IMR-90 (cell line): ENCODE data around the gene SLC16A9. TPM values are rescaled to one million over a fixed set of nuclear protein-coding genes. Genes with fewer than 3 reads are reported as not detected.

Source experiments
- ATAC-seq: fragments of 200-7000 bp; cut with Tn5 transposase; 2 replicates; pipeline ENCODE4 v1.9.1; 2020; ENCODE audit warnings: low read depth, mild to moderate bottlenecking, moderate library complexity
- BruUV-seq: library from RNA; stranded (reverse); fragments of 400-500 nt; replicated peaks from 2 replicates; lab custom pipeline; 2021; lab: Mats Ljungman, UMichigan
- CTCF ChIA-PET: fragments of 300-600 bp; formaldehyde crosslinking; extraction: SDS; loops from one replicate; lab custom pipeline; 2021; ENCODE audit warnings: antibody characterized with exemption; lab: Yijun Ruan, JAX
- POLR2A ChIA-PET: fragments of 300-600 bp; sonication (Branson Sonifier 250); formaldehyde crosslinking; loops from one replicate; lab custom pipeline; 2022; ENCODE audit warnings: antibody characterized with exemption; ENCODE audit not compliant: unreplicated experiment; lab: Charles Lee
- DNase-seq: peaks from one replicate; pipeline ENCODE4 v3.0.0; 2013
- H2AFZ ChIP-seq: replicated peaks from 2 replicates; pipeline ENCODE3; 2013; ENCODE audit warnings: low read length, mild to moderate bottlenecking; ENCODE audit not compliant: poor library complexity
- H2AK5ac ChIP-seq: 2 replicates; pipeline ENCODE4 v1.6.1; 2013; ENCODE audit warnings: low read depth, low read length, inconsistent platforms
- H2AK9ac ChIP-seq: replicated peaks from 2 replicates; pipeline ENCODE3; 2013; ENCODE audit warnings: mild to moderate bottlenecking, low read depth, low read length, moderate library complexity; ENCODE audit not compliant: poor library complexity
- H2BK120ac ChIP-seq: 2 replicates; pipeline ENCODE4 v1.6.1; 2013; ENCODE audit warnings: low read depth, low read length, inconsistent platforms
- H2BK15ac ChIP-seq: 3 replicates; pipeline ENCODE4 v1.6.1; 2013; ENCODE audit warnings: low read depth, low read length, inconsistent platforms
- H2BK20ac ChIP-seq: 2 replicates; pipeline ENCODE4 v1.6.1; 2013; ENCODE audit warnings: low read depth, mild to moderate bottlenecking, inconsistent platforms, low read length, moderate library complexity
- H2BK5ac ChIP-seq: 2 replicates; pipeline ENCODE4 v1.6.1; 2013; ENCODE audit warnings: mild to moderate bottlenecking, low read depth, low read length, inconsistent platforms; ENCODE audit not compliant: poor library complexity, severe bottlenecking
- H3K14ac ChIP-seq: replicated peaks from 2 replicates; pipeline ENCODE4 v1.6.1; 2013; ENCODE audit warnings: low read depth, low read length, inconsistent platforms
- H3K18ac ChIP-seq: 2 replicates; pipeline ENCODE4 v1.6.1; 2013; ENCODE audit warnings: low read depth, low read length, control low read depth
- H3K23ac ChIP-seq: 2 replicates; pipeline ENCODE4 v1.6.1; 2013; ENCODE audit warnings: low read depth, low read length, inconsistent platforms
- H3K27ac ChIP-seq: 2 replicates; pipeline ENCODE4 v1.5.1; 2013; ENCODE audit warnings: mild to moderate bottlenecking, control low read depth, low read length; ENCODE audit not compliant: insufficient read depth
- H3K27me3 ChIP-seq: 2 replicates; pipeline ENCODE4 v1.6.1; 2013; ENCODE audit warnings: low read length; ENCODE audit not compliant: control insufficient read depth, insufficient read depth
- H3K36me3 ChIP-seq: 2 replicates; pipeline ENCODE4 v1.6.1; 2013; ENCODE audit warnings: low read length, mixed read lengths; ENCODE audit not compliant: control insufficient read depth, insufficient read depth
- H3K4ac ChIP-seq: 2 replicates; pipeline ENCODE4 v1.6.1; 2013; ENCODE audit warnings: low read depth, low read length, inconsistent platforms
- H3K4me1 ChIP-seq: 2 replicates; pipeline ENCODE4 v1.6.1; 2013; ENCODE audit warnings: low read length, mixed read lengths; ENCODE audit not compliant: control insufficient read depth, insufficient read depth
- H3K4me2 ChIP-seq: 2 replicates; pipeline ENCODE4 v1.6.1; 2013; ENCODE audit warnings: low read depth, mild to moderate bottlenecking, control low read depth, low read length, moderate library complexity
- H3K4me3 ChIP-seq: 2 replicates; pipeline ENCODE4 v1.5.1; 2013; ENCODE audit warnings: low read depth, mild to moderate bottlenecking, control low read depth, low read length, moderate library complexity; ENCODE audit not compliant: insufficient read depth
- H3K56ac ChIP-seq: 2 replicates; pipeline ENCODE4 v1.6.1; 2013; ENCODE audit warnings: low read length, inconsistent platforms; ENCODE audit not compliant: insufficient read depth; ENCODE audit errors: extremely low read depth
- H3K79me1 ChIP-seq, 2 experiments: 2 replicates each; pipeline ENCODE4 v1.6.1; 2013; ENCODE audit warnings: low read length in 2 of 2, inconsistent platforms in 1 of 2, low read depth in 1 of 2
- H3K9ac ChIP-seq: 2 replicates; pipeline ENCODE4 v1.6.1; 2013; ENCODE audit warnings: low read depth, low read length, control low read depth
- H3K9me1 ChIP-seq: 2 replicates; pipeline ENCODE4 v1.6.1; 2013; ENCODE audit warnings: low read length, inconsistent platforms; ENCODE audit not compliant: insufficient read depth
- H3K9me3 ChIP-seq: 2 replicates; pipeline ENCODE4 v1.6.1; 2013; ENCODE audit warnings: low read length; ENCODE audit not compliant: control insufficient read depth, insufficient read depth
- H4K20me1 ChIP-seq: 2 replicates; pipeline ENCODE4 v1.6.1; 2013; ENCODE audit warnings: low read length, inconsistent platforms; ENCODE audit not compliant: insufficient read depth
- H4K5ac ChIP-seq: 2 replicates; pipeline ENCODE4 v1.6.1; 2013; ENCODE audit warnings: mild to moderate bottlenecking, low read depth, low read length, control low read depth
- H4K8ac ChIP-seq, 2 experiments: 2 replicates each; pipeline ENCODE4 v1.6.1; 2013; ENCODE audit warnings: low read depth in 2 of 2, low read length in 2 of 2, control low read depth in 1 of 2, inconsistent platforms in 1 of 2
- H4K91ac ChIP-seq: 2 replicates; pipeline ENCODE4 v1.6.1; 2013; ENCODE audit warnings: low read depth, low read length, inconsistent platforms; ENCODE audit not compliant: insufficient read depth
- BHLHE40 ChIP-seq: fragments of 150-350 bp; IDR thresholded peaks from 2 replicates; pipeline ENCODE4 v1.6.1; 2016; ENCODE audit warnings: mild to moderate bottlenecking, low read depth, low read length
- CEBPB ChIP-seq: IDR thresholded peaks from 2 replicates; pipeline ENCODE4 v1.6.1; 2012; ENCODE audit warnings: low read depth, low read length, improper control_type of control experiment
- CHD1 ChIP-seq: IDR thresholded peaks from 2 replicates; pipeline ENCODE4 v1.6.1; 2012; ENCODE audit warnings: low read depth, low read length, improper control_type of control experiment
- CTCF ChIP-seq: conservative IDR thresholded peaks from 2 replicates; pipeline ENCODE4 v1.5.1; 2012; ENCODE audit warnings: mild to moderate bottlenecking, low read depth, low read length, improper control_type of control experiment
- ELK1 ChIP-seq: fragments of 150-350 bp; IDR thresholded peaks from 2 replicates; pipeline ENCODE4 v1.6.1; 2016; ENCODE audit warnings: low read depth, mild to moderate bottlenecking, low read length, moderate library complexity, borderline replicate concordance
- FOS ChIP-seq: fragments of 150-350 bp; IDR thresholded peaks from 2 replicates; pipeline ENCODE4 v1.6.1; 2016; ENCODE audit warnings: low read depth, low read length
- MAFK ChIP-seq: IDR thresholded peaks from 2 replicates; pipeline ENCODE4 v1.6.1; 2012; ENCODE audit warnings: low read depth, low read length, improper control_type of control experiment
- MAZ ChIP-seq: IDR thresholded peaks from 2 replicates; pipeline ENCODE4 v1.6.1; 2012; ENCODE audit warnings: low read depth, mild to moderate bottlenecking, low read length, improper control_type of control experiment, moderate library complexity, borderline replicate concordance
- NFE2L2 ChIP-seq: fragments of 150-350 bp; IDR thresholded peaks from 2 replicates; pipeline ENCODE4 v1.6.1; 2016; ENCODE audit warnings: low read depth, mild to moderate bottlenecking, low read length
- POLR2A ChIP-seq: IDR thresholded peaks from 2 replicates; pipeline ENCODE4 v1.6.1; 2012; ENCODE audit warnings: mild to moderate bottlenecking, low read depth, low read length
- RAD21 ChIP-seq: IDR thresholded peaks from 2 replicates; pipeline ENCODE4 v1.6.1; 2012; ENCODE audit warnings: low read length, improper control_type of control experiment
- RFX5 ChIP-seq: IDR thresholded peaks from 2 replicates; pipeline ENCODE4 v1.8.0; 2012; ENCODE audit warnings: low read depth, mild to moderate bottlenecking, low read length, moderate library complexity
- SMC3 ChIP-seq: fragments of 150-350 bp; IDR thresholded peaks from 2 replicates; pipeline ENCODE4 v1.6.1; 2016; ENCODE audit warnings: low read depth, mild to moderate bottlenecking, antibody characterized with exemption, low read length, moderate library complexity
- USF2 ChIP-seq: fragments of 150-350 bp; IDR thresholded peaks from 2 replicates; pipeline ENCODE4 v1.6.1; 2017; ENCODE audit warnings: mild to moderate bottlenecking, antibody characterized with exemption, low read length, low read depth
- dilution Hi-C: fragments of 300-500 bp; cut with HindIII; formaldehyde crosslinking; loops from one replicate; pipeline ENCODE4 v1.14.3; 2018; ENCODE audit warnings: low sequenced_read_pairs; ENCODE audit not compliant: unreplicated experiment
- in situ Hi-C: fragments of 300-500 bp; cut with MboI; formaldehyde crosslinking; loops from 3 replicates; pipeline ENCODE4 v1.14.3; 2019; ENCODE audit warnings: low sequenced_read_pairs, inconsistent platforms, mixed read lengths
- intact Hi-C: fragments of 100-400 bp; cut with micrococcal nuclease; formaldehyde crosslinking; loops from 2 replicates; pipeline ENCODE4 v1.10.0; 2022
- polyA plus RNA-seq, 3 experiments: library from polyadenylated mRNA; depleted of rRNA; stranded (reverse); fragments of >200 nt; gene quantifications; 2 replicates each; pipeline ENCODE4 v1.2.3, GENCODE V29; 2012; ENCODE audit warnings: low replicate concordance in 1 of 3
- total RNA-seq: library from RNA; depleted of rRNA; stranded (reverse); fragments of >200 nt; gene quantifications from 2 replicates; pipeline ENCODE4 v1.2.3, GENCODE V29; 2012

SLC16A9 gene
- total and polyA plus RNA-seq, 2 of the 4 experiments (the other 2 are of a cell fraction): 0.18 to 0.26 TPM

- TF ChIP-seq RFX5 (no peak), RAD21 (no peak), CHD1 (no peak), MAFK (no peak), POLR2A (no peak), CTCF (no peak), FOS (no peak), NFE2L2 (no peak), USF2 (no peak), ELK1 (no peak), SMC3 (no peak), BHLHE40 (no peak), CEBPB (no peak), MAZ (no peak)
- no peak overlapping the region for H4K91ac ChIP-seq
- H2BK15ac ChIP-seq: no peak overlapping the region
- H3K4me1 ChIP-seq: no peaks in the 10 kb centered on the region
- H3K14ac ChIP-seq: no peak overlapping the region
- H2BK120ac ChIP-seq: no peak overlapping the region
- H2AK9ac ChIP-seq: no peak overlapping the region
- no peak overlapping the region for H2AFZ ChIP-seq
- H3K79me1 ChIP-seq: no peaks in the 10 kb centered on the region
- H3K9ac ChIP-seq: no peak overlapping the region
- no peak overlapping the region for H2BK5ac ChIP-seq
- POLR2A ChIA-PET: no interaction called here
- H4K8ac ChIP-seq: no peak overlapping the region
- H3K4me2 ChIP-seq: no peak overlapping the region
- in situ Hi-C loops: no loop called here
- no peaks in the 10 kb centered on the region for H4K20me1 ChIP-seq
- H2BK20ac ChIP-seq: no peak overlapping the region
- intact Hi-C loops: no loop called here
- H3K56ac ChIP-seq: no peak overlapping the region
- no peaks in the 10 kb centered on the region for H3K36me3 ChIP-seq
- H3K23ac ChIP-seq: no peak overlapping the region
- no peak overlapping the region for H3K4ac ChIP-seq
- H3K18ac ChIP-seq: no peak overlapping the region
- H3K9me3 ChIP-seq: no peaks in the 10 kb centered on the region
- H3K27ac ChIP-seq: no peak overlapping the region
- H3K4me3 ChIP-seq: no peak overlapping the region
- ATAC-seq (no peak), DNase-seq (no peak)
- no peak overlapping the region for H4K5ac ChIP-seq
- H3K9me1 ChIP-seq: no peaks in the 10 kb centered on the region
- dilution Hi-C loops: no loop called here
- no peaks in the 10 kb centered on the region for H3K27me3 ChIP-seq
- BruUV-seq: no TSS peak
- CTCF ChIA-PET: interaction anchor here (0.6 kb wide), 2 partner anchors 114 to 341 kb away, joined by 3 to 6 read pairs; no protein-coding TSS in a partner anchor
- H2AK5ac ChIP-seq: no peak overlapping the region
These were observed 10.7 kb upstream of the SLC16A9 start for GRCh38 chr10:59720377-59720776.
